Heart left ventricle (tissue), 13 donors: ENCODE data around the gene GAS5.

Experiments used
- POLR2A ChIP-seq, 2 donors: fragments of 450-650 bp; IDR thresholded peaks; one replicate each; pipeline ENCODE4 v1.6.1; 2017; ENCODE audit warnings: antibody characterized with exemption in 2 of 2, mild to moderate bottlenecking in 2 of 2, moderate library complexity in 2 of 2
- TF ChIP-seq, protein P1 (sequence below), 12 donors: fragments of 200-600 bp; sonication (generic) in 4 of 12; IDR thresholded peaks; one replicate each; pipeline versions ENCODE4 v1.5.0 to v1.8.0; 2018 to 2022; ENCODE audit warnings: antibody characterized with exemption in 12 of 12, mild to moderate bottlenecking in 5 of 12
- donor health status: ischemic (EF 13 %, LVEDD 7.1; RV severe dilation, severe dysfunction).
- donor health status: DM: no; HTN: yes; CAD: no.
- donor health status: DM: no; HTN: no; CAD: no.
- donor health status: ischemic (EF 25% LVEDD 6.9; RV normal size, moderate dysfunction).
- donor health status: ischemic (EF 25% LVEDD 5.7; RV mildly dilated, moderate dysfunction).
- donor health status: ischemic (EF 35%, LVEDD 5.7; RV mildly dilated, moderate dysfunction).
- donor health status: nonischemic (EF 11% LVEDD 7.7; RV severe dilation, severe dysfunction).
- donor health status: DM: yes; HTN: yes; CAD: no.
- donor health status: PGD.
- donor health status: ischemic (EF 29% LVEDD 5.4; RV normal size, mild dysfunction).
- donor health status: nonischemic (EF 23%, LVEDD 6.1; RV moderate dilation, normal function).

- TF ChIP-seq, protein P1, sequence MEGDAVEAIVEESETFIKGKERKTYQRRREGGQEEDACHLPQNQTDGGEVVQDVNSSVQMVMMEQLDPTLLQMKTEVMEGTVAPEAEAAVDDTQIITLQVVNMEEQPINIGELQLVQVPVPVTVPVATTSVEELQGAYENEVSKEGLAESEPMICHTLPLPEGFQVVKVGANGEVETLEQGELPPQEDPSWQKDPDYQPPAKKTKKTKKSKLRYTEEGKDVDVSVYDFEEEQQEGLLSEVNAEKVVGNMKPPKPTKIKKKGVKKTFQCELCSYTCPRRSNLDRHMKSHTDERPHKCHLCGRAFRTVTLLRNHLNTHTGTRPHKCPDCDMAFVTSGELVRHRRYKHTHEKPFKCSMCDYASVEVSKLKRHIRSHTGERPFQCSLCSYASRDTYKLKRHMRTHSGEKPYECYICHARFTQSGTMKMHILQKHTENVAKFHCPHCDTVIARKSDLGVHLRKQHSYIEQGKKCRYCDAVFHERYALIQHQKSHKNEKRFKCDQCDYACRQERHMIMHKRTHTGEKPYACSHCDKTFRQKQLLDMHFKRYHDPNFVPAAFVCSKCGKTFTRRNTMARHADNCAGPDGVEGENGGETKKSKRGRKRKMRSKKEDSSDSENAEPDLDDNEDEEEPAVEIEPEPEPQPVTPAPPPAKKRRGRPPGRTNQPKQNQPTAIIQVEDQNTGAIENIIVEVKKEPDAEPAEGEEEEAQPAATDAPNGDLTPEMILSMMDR (IDR thresholded peaks at IDR 0.05): no peak
- TF ChIP-seq POLR2A (IDR thresholded peaks at IDR 0.05): no peak
Measured at GRCh38 chr1:173867141-173867752, 542 bp downstream of the GAS5 start.
